Activated CD4-positive, alpha-beta T cell treated with anti-CD3 and anti-CD28 coated beads for 24 hours (primary cell): ENCODE measurements around the gene IGHMBP2.

Experiments used
- DNase-seq, 2 donors: peaks; one replicate each; pipeline ENCODE4 v3.0.0-alpha.2; 2020; ENCODE audit warnings: low read depth in 2 of 2

Gene IGHMBP2

DNA sequence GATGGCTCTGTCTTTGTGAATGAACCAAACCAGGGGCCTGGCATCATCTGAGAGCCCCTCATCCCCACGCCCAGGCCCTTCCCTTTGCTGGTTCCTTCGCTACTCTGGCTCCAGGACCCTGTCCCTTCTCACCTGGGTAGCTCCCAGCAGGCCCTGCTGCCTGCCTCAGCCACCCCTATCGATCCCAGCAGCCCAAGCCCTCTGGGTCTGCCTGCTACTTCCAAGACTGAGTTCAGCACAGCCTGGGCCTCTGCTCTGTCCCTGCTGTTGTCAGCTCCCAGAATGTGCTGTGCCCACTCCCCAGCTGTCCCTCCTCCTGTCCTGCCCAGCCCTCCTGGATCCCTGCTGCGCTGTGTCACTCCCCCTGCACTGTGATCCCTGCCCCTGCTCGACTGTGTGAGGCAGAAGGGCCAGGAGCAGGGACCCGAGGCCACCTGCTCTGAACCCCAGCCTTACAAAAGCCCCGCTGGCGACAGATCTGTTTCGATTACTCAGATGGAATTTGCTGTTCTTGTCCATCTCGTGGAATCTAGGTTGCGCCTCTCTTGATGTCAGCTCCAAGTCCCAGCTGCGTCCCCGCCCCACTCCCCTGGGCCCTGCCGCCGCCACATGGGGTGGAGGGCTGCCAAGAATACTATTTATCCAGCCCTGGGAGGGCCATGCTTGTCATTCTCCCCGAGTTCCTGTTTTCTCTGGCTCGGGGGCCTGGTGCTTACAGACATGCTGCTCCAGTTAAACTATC lies 13.0 kb upstream of the IGHMBP2 start:
- DNase-seq = no peak

DNA sequence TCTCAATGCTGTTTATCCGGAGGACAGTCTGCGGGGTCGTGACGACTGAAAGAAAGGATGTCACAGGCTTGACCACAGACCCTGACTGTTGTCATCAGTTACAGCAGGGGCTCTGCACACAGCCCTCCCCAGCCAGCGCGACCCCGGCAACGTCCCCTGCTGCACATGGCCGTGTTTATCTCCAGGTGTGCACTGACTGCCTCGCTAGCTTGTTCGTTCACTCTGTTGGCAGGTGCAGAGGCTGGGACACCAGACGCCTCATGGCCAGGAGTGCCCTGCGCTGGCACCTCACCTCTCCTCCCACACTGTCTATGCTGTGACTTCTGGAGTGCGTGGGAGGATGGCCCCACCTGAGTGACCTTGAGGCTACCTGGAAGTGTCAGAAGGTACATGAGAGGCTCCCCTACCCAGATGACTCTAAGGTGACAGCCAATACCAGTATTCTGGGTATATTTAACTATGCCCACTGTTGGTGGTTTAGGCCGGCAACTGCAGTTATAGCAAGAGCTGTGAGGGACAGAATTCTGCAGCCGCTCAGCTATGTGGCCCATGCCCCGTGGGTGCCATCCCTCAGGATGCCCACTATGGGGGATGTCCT lies 12.2 kb upstream of the IGHMBP2 start:
- DNase-seq = no peak

DNA sequence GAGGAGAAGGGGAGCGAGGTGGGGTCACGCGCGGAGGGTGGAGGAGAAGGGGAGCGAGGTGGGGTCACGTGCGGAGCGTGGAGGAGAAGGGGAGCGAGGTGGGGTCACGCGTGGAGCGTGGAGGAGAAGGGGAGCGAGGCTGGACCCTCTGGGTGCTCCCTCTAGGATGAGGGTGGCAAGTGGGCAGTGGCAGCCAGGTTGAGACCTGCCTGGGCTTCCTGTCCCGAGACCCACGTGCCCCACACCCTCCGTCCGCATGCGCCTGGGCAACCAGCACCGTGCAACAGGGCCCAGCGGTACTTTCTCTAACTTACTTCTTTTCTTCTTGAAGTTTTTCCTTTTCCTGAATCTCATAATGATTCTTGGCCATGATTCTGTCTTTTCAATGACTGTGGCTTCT lies 11.1 kb upstream of the IGHMBP2 start:
- DNase-seq = no peak

DNA sequence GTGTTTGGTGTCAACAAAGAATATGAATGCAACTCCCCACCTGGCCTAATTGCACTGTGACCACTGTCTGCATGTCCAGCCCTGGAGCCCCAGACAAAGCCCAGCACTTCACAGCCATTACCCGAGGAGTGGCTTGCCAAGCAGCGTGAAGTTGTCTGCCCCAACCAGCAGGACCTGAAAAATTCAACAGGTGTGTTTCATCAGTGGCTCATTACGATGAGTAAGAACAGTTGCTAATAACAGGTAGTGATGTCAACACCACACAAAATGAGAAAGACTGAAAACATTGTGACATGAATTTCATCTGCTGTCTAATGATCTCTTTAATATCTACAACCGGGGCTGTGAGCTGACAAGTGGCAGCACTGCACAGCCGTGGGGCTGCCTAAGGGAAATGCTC lies 10.4 kb upstream of the IGHMBP2 start:
- DNase-seq = no peak

DNA sequence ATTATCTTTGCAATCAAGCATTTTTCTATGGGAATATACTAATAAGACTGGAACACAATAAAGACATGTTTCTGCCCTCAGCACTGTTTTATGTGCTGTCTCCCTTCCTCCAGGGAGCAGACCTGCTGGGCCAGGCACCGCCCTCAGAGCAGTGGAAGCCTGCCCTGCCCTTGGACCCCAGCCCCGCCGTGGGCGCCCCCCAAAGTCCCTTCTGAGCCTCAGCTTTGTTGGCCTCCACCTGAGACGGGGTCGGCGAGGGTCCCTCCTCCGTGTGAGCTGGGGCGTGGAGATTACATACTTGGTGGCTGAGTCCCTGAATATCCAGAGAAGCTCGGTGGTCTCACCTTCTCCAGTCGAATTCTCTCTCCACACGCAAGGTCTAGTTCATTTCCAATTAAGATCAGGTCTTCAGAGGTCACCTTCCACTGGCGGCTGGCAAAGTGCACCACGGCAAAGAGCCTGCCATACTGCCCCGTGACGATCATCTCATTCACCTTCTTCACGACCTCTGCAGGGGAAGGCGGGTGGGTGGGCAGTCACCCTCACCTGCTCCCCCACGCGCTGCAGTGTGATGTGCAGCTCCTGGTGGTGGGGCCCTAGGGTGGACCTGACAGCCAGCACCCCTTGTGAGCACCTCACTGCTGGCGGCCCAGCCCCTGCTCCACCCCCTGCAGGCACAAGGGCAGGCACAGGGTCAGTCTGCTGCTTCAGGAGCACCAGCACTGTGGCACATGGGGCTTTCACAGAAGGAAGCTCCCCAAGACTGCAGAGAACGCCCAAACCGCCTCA lies 7.3 kb upstream of the IGHMBP2 start:
- no peak for DNase-seq

DNA sequence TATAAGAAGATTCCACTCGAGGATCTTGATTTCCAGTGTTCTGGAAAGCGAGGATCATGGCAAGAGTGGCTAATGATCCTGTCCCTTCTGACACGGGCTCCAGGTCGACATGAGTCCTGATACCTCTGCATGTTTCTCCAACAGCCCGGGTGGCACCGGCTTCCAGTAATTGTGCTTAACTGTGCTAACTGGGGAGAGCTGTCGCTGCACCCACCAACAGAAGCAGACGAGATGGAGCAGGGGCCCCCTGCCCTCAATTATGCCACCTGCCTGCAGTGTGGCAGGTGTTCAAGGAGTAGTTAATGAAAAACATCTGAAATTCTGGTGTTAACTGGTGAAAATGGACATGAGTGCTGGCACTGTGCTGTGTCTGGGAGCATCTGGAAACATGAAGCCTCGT lies 6.2 kb upstream of the IGHMBP2 start:
- no peak for DNase-seq

DNA sequence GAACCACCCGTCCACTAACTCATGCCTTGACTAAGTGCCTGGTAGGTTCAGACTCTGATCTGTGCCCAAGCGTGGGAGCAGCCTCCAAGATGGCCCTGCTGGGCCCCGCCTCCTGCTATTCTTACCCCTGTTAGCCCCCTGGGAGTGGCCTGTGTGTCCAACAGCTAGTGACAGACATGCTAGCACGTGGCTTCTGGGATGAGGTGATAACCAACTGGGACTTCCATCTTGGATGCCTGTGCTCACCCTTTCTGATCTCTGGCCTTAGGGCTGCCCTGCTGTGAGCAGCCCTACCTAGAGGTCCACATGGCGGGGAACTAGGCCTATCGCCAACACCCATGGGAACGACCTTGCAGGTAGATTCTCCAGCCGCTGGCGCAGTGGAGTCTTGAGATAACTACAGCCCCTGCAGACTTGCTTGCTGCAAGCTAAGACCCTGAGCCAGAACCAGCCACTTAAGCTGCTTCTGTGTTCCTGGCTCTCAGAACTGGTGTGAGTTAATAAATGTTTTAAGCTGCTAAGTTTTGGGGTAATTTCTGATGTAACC lies 2.8 kb upstream of the IGHMBP2 start:
- DNase-seq = no peak

DNA sequence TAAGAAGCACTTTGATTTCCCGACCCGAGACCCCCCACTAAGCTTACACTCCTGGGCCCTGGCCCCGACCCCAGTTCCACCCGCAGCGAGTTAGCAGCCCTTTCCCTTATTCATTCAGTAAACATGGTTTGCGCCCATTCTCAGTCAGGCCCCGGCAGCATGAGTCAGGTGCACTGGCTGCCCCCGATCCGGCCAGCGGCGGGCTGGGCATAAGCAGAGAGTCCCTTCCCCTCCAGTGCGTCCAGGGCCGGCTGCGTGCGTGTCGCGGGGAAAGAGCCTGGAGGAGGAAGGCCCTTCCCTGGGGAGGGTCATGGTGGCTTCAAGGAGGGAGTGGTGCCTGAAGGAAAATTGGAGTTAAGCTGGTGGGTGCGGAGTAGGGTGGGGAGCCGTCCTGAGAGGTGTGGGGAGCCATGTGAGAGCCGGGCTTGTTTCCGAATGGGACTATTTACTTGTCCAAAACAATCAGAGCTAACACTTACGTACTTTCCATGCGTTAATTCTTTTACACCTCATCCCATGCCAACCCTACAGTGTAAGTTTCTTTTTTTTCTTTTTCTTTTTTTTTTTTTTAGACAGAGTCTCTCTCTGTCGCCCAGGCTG lies 657 bp downstream of the IGHMBP2 start:
- DNase-seq = peak in 1 of 2 donors; percentile 5

DNA sequence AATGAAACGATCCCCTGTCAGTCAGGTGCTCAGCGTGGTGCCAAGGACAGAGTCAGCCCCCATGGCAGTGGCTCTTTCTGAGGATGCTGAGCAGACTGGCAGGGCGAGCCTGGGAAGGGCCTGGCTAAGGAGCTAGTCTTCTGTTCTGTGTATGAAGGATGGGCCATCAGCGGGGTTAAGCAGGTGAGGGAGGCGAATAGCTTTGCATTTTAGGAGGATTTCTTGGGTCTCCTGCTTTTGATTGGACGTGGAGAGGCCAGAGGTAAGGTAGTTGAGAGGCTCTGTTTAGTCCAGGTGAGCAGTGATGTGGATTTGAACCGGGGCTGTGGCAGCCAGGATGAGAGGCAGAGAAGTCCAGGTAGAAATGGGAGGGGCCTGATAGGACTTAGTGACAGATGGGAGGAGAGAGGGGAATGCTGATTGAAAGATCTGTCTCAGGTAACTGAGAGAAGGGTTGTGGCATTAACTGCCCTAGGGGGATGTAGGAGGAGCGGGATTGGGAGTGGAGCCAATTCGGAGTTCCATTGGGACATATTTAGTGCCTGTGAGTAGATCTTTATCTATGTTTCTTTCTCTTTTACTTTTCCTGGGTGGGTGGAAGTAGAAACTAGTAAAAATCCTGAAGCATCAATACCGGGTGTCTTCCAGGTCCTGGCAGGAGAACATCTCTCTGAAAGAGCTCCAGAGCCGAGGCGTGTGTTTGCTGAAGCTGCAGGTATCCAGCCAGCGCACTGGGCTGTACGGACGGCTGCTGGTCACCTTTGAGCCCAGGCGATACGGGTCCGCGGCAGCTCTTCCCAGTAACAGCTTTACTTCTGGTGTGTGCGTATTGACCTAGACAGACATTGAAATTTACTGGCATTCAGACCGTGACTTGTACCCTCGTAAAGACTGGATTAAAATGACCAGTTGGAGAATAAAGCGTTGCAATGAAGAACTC lies 2.0 kb downstream of the IGHMBP2 start:
- DNase-seq = no peak

DNA sequence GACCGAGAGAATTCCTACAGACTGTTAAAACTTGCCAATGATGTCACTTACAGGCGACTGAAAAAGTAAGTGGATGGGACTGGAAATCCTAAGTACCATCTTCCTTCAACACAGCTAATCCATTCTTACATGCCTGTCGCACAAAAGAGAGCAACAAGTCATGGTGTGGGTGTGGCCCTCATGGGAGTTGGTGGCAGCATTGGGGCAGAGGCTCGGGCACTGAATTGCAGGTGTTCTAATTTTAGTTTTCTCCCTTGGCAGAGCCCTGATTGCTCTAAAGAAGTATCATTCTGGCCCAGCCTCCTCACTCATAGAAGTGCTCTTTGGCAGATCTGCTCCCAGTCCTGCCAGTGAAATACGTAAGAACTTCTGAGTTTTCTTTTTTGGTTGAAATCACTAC lies 4.6 kb downstream of the IGHMBP2 start:
- DNase-seq = no peak

DNA sequence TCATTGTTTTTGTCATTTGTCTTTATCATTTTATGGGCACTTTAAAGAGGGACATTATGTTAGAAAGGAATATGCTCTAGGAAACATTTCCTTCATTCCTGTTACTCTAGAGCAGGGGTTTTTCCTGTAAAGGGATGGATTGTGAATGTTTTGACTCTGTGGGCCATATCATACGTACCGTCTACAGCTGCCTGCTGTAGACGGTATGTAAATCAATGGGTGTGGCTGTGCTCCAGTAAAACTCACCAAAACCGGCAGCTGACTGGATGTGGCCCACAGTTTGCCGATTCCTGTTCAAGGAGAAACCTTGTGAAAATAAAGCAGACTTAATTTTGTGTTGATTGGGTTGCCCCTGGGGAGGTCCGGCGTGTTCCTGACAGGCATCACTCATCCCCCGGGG lies 7.3 kb downstream of the IGHMBP2 start:
- DNase-seq = no peak

DNA sequence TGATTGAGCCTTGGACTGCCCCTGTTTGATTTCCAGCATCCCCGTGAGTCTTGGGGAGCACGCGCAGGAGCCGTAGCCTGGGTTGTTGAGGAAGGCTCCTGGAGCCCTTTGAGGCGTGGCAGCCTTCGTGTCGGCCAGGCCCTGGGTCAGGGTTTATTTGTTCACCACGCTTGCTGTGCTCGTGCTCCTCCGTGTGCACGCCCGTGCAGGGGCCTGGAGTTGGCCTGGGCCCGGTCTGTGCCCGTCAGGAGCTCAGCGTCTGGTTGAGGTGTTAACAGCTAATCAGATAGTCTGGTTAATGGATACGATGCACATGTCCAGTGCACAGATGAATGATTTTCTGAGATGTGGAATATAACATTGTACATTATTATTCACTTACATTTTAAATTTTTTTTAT lies 8.0 kb downstream of the IGHMBP2 start:
- no peak for DNase-seq

DNA sequence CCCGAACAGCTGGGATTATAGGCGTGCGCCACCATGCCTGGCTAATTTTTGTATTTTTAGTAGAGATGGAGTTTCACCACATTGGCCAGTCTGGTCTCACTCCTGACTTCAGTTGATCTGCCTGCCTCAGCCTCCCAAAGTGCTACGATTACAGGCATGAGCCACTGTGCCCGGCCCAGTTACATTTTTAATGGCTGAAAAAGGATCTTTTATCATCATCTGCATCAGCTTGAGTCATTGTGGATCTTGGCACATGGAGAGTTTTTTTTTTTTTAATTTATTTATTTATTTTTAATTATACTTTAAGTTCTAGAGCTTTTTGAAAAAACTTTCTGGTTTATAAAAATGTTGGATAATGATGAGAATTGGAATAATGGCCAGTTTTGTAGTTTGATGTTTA lies 8.6 kb downstream of the IGHMBP2 start:
- DNase-seq = no peak

DNA sequence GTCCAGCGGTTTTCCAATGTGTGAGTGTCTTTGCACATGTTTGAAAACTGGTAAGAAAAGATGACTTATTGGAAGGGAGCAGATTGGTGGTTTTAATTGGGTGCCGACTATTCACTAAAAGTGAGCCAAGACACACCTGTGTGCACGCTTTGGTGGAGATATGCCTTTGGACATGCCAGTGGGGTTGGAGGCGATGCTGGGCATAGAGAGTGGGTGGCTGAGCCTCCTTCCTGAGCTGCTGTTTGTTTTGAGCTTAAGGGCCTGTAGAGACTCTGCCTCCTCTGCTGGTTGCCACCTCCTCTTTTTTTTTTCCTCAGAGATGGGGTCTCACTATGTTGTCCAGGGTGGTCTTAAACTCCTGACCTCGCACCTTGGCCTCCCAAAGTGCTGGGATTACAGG lies 9.5 kb downstream of the IGHMBP2 start:
- no peak for DNase-seq

DNA sequence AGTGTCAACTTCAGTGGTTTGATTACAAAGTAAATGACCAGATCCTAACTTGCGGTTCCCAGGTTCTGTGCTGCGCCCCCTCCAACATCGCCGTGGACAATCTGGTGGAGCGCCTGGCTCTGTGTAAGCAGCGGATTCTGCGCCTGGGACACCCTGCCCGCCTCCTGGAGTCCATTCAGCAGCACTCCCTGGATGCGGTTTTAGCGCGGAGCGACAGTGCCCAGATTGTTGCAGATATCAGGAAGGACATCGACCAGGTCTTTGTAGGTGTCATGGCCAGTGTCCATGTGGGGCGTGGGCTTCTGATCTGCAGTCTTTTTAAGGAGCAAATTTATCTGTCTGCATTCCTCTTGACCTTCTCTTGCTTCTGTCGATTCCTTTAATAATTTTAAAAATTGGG lies 11.1 kb downstream of the IGHMBP2 start:
- DNase-seq = no peak

DNA sequence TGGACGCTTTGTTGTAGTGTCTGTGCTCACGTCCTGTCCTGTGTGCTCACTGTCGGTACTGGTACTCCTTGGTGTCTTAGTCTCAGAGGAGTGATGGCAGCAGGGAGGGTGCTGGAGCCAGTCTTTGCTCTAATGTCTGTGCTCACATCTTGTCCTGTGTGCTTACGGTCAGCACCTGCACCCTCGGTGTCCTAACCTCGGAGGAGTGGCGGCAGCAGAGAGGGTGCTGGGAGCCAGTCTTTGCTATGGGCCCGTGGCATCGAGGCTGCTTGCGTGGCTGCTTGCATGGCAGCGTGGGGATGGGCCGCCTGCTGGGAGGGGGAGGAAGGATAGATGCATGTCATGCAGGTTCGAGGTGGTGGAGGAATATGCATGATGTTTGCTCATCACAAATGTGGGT lies 12.7 kb downstream of the IGHMBP2 start:
- DNase-seq = no peak

DNA sequence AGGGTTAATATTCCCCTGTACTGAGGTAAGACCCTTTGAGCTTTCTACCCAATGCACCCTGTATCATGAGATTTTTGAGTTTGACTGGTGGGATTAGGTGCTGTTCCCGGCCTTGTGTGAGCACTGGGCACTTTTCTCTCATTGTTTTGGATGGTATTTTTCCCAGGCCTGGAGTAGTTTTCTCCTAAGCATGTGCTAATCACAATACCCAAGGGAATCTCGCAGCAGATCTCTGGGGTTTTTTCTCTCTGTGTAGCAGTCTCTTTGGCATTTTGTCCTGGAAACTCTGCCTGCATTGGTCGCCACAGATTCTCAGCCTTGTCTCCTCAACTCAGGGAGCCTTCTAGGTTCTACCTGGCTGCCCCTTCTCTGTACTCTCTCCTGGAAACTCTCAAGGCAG lies 19.9 kb downstream of the IGHMBP2 start:
- no peak for DNase-seq

DNA sequence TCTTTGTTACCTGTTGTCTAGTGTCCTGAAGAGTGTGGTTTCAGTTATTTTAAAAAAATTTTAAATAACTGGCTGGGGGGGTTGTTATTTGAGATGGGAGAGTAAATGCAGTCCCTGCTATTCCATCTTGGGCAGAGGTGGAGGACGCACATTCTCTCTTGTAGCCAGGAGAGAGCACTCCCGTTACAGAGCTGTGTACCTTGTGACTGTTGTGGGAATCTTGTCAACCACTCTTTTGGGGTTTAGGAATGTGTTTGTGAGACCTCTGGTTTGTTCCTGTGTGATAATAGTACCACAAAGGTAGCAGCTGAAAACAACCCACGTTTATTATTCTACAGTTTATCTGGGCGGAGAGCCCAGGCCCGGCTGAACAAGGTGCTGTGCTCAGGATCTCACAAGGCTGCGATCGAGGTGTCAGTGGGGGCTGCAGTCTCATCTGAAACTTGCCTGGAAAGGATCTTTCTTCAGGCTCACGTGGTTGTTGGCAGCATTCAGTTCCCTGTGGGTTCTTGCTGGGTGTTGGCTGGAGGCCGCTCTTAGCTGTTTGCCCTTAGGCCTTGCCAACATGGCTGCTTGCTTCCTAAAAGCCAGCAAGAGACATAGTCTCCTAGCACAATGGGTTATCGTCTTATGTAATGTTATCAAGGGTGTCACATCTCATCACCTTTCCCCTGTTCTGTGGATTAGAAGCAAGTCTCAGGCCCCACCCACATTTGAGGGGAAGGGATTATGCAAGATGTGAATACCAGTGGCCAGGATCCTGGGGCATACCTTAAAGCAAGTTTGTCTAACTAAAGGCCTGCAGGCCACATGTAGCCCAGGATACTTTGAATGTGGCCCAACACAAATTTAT lies 20.6 kb downstream of the IGHMBP2 start:
- DNase-seq = no peak

DNA sequence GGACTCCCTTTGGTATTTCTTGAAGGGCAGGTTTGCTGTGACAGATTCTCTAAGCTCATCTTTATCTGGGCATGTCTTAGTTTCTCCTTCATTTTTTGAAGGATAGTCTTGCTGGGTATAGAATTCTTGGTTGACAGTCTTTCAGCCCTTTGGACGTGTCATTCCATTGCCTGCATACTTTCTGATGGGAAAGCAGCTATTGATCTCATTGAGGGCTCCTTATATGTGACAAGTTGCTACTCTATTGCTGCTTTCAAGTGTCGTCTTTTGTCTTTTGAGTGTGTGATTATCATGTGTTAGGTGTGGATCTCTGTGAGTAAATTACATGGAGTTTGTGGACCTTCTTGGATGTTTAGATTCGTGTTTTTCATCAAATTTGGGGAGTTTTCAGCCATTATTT lies 21.9 kb downstream of the IGHMBP2 start:
- no peak for DNase-seq
